ENCODE data around the gene CAPRIN2. TPM values are rescaled to one million over a fixed set of nuclear protein-coding genes. Genes with fewer than 3 reads are reported as not detected.

The CAPRIN2 gene
- total RNA-seq, 6 experiments from 2014 or later, result 5.7 to 11.5 (median 8.5) TPM

GRCh38 chr12:30729547-30729946 lies 25.2 kb downstream of the CAPRIN2 start:
- intact Hi-C loops (cut with DNase I), result no loop called here
- H3K36me3 ChIP-seq, result peaks cover 0 to 2% (median 0%) of the 10 kb centered on the region in 4 donors
- no peak overlapping the region for H3K27ac ChIP-seq
- TF ChIP-seq CTCF (IDR thresholded peaks at IDR 0.05), result no peak
- TF ChIP-seq POLR2A (IDR thresholded peaks at IDR 0.05), result no peak
- no peak for ATAC-seq
- no peak overlapping the region for H3K4me3 ChIP-seq
- no peaks in the 10 kb centered on the region for H3K4me1 ChIP-seq
- DNase-seq, result no peak
- H3K27me3 ChIP-seq, result no peaks in the 10 kb centered on the region
- 86% methylated on average over 4 of the region's 4 CpGs for WGBS (ENCODE audit: insufficient coverage, low coverage, low lambda C conversion rate, missing lambda C conversion rate)
- H3K9me3 ChIP-seq, result no peaks in the 10 kb centered on the region

- H3K27ac ChIP-seq, result no peak overlapping the region
- no peaks in the 10 kb centered on the region for H3K9me3 ChIP-seq
- 100% methylated on average over 1 of the region's 1 CpG for WGBS (ENCODE audit: insufficient coverage, low coverage, low lambda C conversion rate, missing lambda C conversion rate)
- H3K4me3 ChIP-seq, result no peak overlapping the region
- intact Hi-C loops (cut with DNase I), result no loop called here
- ATAC-seq (no peak), DNase-seq (no peak)
- H3K36me3 ChIP-seq, result peaks cover 0 to 11% (median 1%) of the 10 kb centered on the region in 4 donors
- no peaks in the 10 kb centered on the region for H3K27me3 ChIP-seq
- TF ChIP-seq CTCF (IDR thresholded peaks at IDR 0.05), result no peak
- no peak for TF ChIP-seq POLR2A (IDR thresholded peaks at IDR 0.05)
- H3K4me1 ChIP-seq, result no peaks in the 10 kb centered on the region
Measured at GRCh38 chr12:30726647-30727046, 28.1 kb downstream of the CAPRIN2 start.

GRCh38 chr12:30725739-30726138 lies 29.0 kb downstream of the CAPRIN2 start:
- WGBS (ENCODE audit: insufficient coverage, low coverage, low lambda C conversion rate, missing lambda C conversion rate), result 45% methylated on average over 1 of the region's 1 CpG
- DNase-seq (no peak), ATAC-seq (no peak)
- Histone ChIP-seq H3K4me3 (no peak overlapping the region), H3K27me3 (no peaks in the 10 kb centered on the region), H3K4me1 (no peaks in the 10 kb centered on the region), H3K27ac (no peak overlapping the region), H3K36me3 (peaks cover 0 to 14% (median 1%) of the 10 kb centered on the region in 4 donors), H3K9me3 (no peaks in the 10 kb centered on the region)
- no peak for TF ChIP-seq POLR2A (IDR thresholded peaks at IDR 0.05)
- TF ChIP-seq CTCF (IDR thresholded peaks at IDR 0.05), result no peak
- intact Hi-C loops (cut with DNase I), result no loop called here

DNA sequence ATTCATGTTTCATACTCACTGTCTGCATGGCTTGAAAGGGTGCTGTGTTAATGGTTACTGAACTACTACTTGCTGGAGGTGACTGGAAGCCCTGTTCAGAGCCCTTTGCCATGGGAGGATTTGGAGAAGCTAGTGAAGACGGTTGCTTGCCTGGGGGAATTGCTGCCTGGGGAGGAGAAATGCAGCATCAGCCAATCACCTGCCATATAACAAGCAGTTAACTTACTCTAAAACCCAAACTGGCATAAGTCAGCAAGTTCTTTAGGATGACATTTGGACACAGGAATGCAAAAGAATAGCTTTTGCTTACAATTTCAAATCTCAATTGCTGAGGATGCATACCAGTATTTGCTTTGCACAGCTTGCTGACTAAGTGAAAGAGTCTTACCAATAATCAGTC lies 35.7 kb downstream of the CAPRIN2 start:
- WGBS (ENCODE audit: insufficient coverage, low coverage, low lambda C conversion rate, missing lambda C conversion rate), result no CpG with 5 or more reads among the region's 1 CpG
- peaks cover 0 to 25% (median 5%) of the 10 kb centered on the region in 4 donors for H3K36me3 ChIP-seq
- DNase-seq, result no peak

More for the DNA sequence above, 35.7 kb downstream of the CAPRIN2 start:
- Histone ChIP-seq H3K27me3 (no peaks in the 10 kb centered on the region), H3K27ac (no peak overlapping the region), H3K9me3 (no peaks in the 10 kb centered on the region), H3K4me1 (no peaks in the 10 kb centered on the region), H3K4me3 (no peak overlapping the region)
- no peak for TF ChIP-seq CTCF (IDR thresholded peaks at IDR 0.05)
- no peak for TF ChIP-seq POLR2A (IDR thresholded peaks at IDR 0.05)
- intact Hi-C loops (cut with DNase I), result no loop called here
- no peak for ATAC-seq
